Ishikawa (cell line): Measurements from ENCODE around the gene ACSS2.

Experiments used
- CREB1 ChIP-seq: IDR thresholded peaks from 2 replicates; pipeline ENCODE4 v1.6.1; 2012; ENCODE audit warnings: low read depth
- EP300 ChIP-seq: IDR thresholded peaks from 2 replicates; pipeline ENCODE4 v1.6.1; 2012; ENCODE audit warnings: borderline replicate concordance
- MAX ChIP-seq: IDR thresholded peaks from 2 replicates; pipeline ENCODE4 v1.6.1; 2012
- NFIC ChIP-seq: IDR thresholded peaks from 2 replicates; pipeline ENCODE4 v1.6.1; 2012
- TAF1 ChIP-seq: IDR thresholded peaks from 2 replicates; pipeline ENCODE4 v1.6.1; 2012; ENCODE audit warnings: low read depth, mild to moderate bottlenecking
- TEAD4 ChIP-seq: IDR thresholded peaks from 2 replicates; pipeline ENCODE4 v1.6.1; 2012
- TF ChIP-seq, protein P1 (sequence below): IDR thresholded peaks from 2 replicates; pipeline ENCODE4 v1.6.1; 2012; ENCODE audit warnings: low read depth, mild to moderate bottlenecking

DNA sequence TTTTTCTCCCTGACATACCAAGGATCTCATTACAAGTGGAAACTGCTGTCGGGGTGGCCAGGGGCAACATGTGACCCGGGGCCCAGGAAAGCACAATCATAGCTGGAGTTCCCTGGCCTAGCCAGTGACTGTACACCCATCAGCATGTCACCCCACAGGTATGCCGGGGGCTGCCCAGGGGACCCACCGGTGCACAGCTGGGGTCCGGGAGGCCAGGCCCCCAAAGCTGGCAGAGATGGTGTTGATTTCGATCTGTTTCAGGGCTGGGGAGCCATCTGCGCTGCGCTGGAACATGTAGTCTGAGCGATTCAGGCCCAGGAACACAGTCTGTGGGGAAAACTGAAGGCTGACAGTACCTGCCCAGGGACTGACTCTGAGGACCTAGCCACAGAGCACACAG is 65.9 kb downstream of the ACSS2 start:
- no peak for TF ChIP-seq TEAD4
- no peak for TF ChIP-seq EP300
- TF ChIP-seq TAF1, result no peak
- TF ChIP-seq NFIC, result no peak
- no peak for TF ChIP-seq CREB1
- TF ChIP-seq, protein P1, sequence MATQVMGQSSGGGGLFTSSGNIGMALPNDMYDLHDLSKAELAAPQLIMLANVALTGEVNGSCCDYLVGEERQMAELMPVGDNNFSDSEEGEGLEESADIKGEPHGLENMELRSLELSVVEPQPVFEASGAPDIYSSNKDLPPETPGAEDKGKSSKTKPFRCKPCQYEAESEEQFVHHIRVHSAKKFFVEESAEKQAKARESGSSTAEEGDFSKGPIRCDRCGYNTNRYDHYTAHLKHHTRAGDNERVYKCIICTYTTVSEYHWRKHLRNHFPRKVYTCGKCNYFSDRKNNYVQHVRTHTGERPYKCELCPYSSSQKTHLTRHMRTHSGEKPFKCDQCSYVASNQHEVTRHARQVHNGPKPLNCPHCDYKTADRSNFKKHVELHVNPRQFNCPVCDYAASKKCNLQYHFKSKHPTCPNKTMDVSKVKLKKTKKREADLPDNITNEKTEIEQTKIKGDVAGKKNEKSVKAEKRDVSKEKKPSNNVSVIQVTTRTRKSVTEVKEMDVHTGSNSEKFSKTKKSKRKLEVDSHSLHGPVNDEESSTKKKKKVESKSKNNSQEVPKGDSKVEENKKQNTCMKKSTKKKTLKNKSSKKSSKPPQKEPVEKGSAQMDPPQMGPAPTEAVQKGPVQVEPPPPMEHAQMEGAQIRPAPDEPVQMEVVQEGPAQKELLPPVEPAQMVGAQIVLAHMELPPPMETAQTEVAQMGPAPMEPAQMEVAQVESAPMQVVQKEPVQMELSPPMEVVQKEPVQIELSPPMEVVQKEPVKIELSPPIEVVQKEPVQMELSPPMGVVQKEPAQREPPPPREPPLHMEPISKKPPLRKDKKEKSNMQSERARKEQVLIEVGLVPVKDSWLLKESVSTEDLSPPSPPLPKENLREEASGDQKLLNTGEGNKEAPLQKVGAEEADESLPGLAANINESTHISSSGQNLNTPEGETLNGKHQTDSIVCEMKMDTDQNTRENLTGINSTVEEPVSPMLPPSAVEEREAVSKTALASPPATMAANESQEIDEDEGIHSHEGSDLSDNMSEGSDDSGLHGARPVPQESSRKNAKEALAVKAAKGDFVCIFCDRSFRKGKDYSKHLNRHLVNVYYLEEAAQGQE, result no peak
- no peak for TF ChIP-seq MAX
